ENCODE measurements around the gene CYP2A6. TPM values are rescaled to one million over a fixed set of nuclear protein-coding genes. Genes with fewer than 3 reads are reported as not detected.

CYP2A6 gene
- total RNA-seq, 4 donors from 2014 or later: not detected

DNA sequence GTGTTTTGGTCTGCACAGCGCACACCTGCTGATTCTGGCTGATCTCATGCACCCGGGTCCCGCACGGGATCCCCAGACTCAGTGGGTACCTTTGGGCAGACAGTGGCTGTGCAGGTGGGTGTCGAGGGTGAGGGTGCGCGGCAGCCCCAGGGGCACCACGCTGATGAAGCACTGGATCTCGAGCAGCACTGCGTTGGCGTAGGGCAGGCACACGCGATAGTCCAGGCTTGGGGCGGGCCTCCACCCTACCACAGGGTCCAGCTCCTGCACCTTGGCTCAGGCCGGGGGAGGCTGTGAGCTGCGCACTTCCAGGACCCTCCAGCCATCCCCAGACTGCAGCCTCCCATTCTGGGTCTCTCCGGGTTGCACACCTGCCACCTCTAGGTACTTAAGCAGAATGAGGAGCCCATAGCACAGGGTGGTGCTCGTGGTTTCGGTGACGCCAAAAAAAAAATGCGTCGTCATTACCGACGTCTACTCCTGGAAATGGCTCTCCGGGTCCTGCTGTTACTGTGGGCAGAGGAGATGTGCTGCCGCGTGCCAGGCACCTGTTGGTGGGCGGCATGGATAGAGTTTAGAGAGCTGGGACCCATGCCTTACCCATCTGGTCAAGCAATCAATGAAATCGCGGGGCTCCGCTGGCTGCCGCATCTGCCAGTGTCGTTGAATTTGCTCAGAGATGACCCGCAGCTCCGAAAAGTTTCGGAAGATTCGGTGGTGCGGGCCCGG is 40.7 kb downstream of the CYP2A6 start:
- 90% methylated on average over 24 of the region's 39 CpGs for WGBS
- no peaks in the 10 kb centered on the region for H3K27me3 ChIP-seq
- intact Hi-C loops (cut with DNase I): no loop called here
- peak overlapping the region; percentile 75 to 99 (median 80) for H3K27ac ChIP-seq (replicated peaks in 1 of 4)
- H3K36me3 ChIP-seq: peaks cover 5 to 38% (median 30%) of the 10 kb centered on the region in 4 donors
- DNase-seq (ENCODE audit: extremely low spot score): no peak
- TF ChIP-seq POLR2AphosphoS5 (IDR thresholded peaks at IDR 0.05) (peak in 1 of 2 donors; percentile 6), POLR2A (IDR thresholded peaks at IDR 0.05; ENCODE audit: low read depth) (no peak)
- H3K4me3 ChIP-seq: peak overlapping the region; percentile 50 to 65 (median 54)
- H3K4me1 ChIP-seq: peaks cover 76 to 89% (median 88%) of the 10 kb centered on the region in 4 donors
- no peaks in the 10 kb centered on the region for H3K9me3 ChIP-seq

DNA sequence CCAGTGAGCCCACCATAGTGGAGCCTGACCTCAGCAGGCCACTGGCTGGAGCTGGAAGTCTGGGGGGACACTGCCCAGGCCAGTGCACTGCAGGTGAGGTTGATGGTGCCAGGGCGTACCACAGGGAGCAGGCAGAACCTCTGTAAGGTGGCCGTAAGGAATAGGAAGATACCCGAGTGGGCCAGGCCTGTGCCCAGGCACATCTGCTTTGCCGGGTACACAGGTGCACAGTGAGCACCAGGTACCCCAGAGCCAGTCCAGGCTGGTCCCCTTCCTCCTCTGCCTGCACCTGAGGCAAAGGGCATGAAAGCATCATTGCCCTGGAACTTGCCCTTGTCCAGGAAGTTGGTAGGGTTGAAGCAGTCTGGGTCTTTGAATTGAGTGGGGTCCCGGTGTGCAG is 41.8 kb downstream of the CYP2A6 start:
- Histone ChIP-seq H3K4me1 (peaks cover 86 to 95% (median 92%) of the 10 kb centered on the region in 4 donors), H3K36me3 (peaks cover 5 to 39% (median 32%) of the 10 kb centered on the region in 4 donors), H3K9me3 (no peaks in the 10 kb centered on the region), H3K4me3 (no peak overlapping the region), H3K27ac (replicated peaks in 1 of 4) (peak overlapping the region in 2 of 4 donors; percentile 85 to 99), H3K27me3 (no peaks in the 10 kb centered on the region)
- 92% methylated on average over 2 of the region's 5 CpGs for WGBS
- TF ChIP-seq POLR2AphosphoS5 (IDR thresholded peaks at IDR 0.05) (no peak), EP300 (IDR thresholded peaks at IDR 0.05) (no peak), POLR2A (IDR thresholded peaks at IDR 0.05; ENCODE audit: low read depth) (no peak)
- TF ChIP-seq, protein P1, sequence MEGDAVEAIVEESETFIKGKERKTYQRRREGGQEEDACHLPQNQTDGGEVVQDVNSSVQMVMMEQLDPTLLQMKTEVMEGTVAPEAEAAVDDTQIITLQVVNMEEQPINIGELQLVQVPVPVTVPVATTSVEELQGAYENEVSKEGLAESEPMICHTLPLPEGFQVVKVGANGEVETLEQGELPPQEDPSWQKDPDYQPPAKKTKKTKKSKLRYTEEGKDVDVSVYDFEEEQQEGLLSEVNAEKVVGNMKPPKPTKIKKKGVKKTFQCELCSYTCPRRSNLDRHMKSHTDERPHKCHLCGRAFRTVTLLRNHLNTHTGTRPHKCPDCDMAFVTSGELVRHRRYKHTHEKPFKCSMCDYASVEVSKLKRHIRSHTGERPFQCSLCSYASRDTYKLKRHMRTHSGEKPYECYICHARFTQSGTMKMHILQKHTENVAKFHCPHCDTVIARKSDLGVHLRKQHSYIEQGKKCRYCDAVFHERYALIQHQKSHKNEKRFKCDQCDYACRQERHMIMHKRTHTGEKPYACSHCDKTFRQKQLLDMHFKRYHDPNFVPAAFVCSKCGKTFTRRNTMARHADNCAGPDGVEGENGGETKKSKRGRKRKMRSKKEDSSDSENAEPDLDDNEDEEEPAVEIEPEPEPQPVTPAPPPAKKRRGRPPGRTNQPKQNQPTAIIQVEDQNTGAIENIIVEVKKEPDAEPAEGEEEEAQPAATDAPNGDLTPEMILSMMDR (IDR thresholded peaks at IDR 0.05): no peak
- DNase-seq (ENCODE audit: extremely low spot score): no peak
- intact Hi-C loops (cut with DNase I): no loop called here

DNA sequence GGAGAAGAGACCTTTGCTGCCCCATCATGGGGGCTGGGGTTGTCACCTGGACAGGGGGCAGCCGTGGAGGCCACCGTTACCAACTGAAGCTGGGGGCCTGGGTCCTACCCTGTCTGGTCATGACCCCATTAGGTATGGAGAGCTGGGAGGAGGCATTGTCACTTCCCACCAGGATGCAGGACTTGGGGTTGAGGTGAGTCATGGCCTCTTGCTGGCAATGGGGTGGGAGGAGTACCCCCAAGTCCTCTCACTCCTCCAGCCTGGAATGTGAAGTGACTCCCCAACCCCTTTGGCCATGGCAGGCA is 42.3 kb downstream of the CYP2A6 start:
- Histone ChIP-seq H3K9me3 (no peaks in the 10 kb centered on the region), H3K4me1 (peaks cover 88 to 95% (median 92%) of the 10 kb centered on the region in 4 donors), H3K36me3 (peaks cover 5 to 39% (median 32%) of the 10 kb centered on the region in 4 donors), H3K27me3 (no peaks in the 10 kb centered on the region), H3K27ac (replicated peaks in 1 of 4) (peak overlapping the region; percentile 85 to 99 (median 96)), H3K4me3 (no peak overlapping the region)
- intact Hi-C loops (cut with DNase I): no loop called here
- DNase-seq (ENCODE audit: extremely low spot score): no peak
- WGBS: 94% methylated on average over 2 of the region's 2 CpGs
- no peak for TF ChIP-seq POLR2A (IDR thresholded peaks at IDR 0.05; ENCODE audit: low read depth)
- no peak for TF ChIP-seq EP300 (IDR thresholded peaks at IDR 0.05)
- TF ChIP-seq, protein P1 (IDR thresholded peaks at IDR 0.05): no peak
- no peak for TF ChIP-seq POLR2AphosphoS5 (IDR thresholded peaks at IDR 0.05)

DNA sequence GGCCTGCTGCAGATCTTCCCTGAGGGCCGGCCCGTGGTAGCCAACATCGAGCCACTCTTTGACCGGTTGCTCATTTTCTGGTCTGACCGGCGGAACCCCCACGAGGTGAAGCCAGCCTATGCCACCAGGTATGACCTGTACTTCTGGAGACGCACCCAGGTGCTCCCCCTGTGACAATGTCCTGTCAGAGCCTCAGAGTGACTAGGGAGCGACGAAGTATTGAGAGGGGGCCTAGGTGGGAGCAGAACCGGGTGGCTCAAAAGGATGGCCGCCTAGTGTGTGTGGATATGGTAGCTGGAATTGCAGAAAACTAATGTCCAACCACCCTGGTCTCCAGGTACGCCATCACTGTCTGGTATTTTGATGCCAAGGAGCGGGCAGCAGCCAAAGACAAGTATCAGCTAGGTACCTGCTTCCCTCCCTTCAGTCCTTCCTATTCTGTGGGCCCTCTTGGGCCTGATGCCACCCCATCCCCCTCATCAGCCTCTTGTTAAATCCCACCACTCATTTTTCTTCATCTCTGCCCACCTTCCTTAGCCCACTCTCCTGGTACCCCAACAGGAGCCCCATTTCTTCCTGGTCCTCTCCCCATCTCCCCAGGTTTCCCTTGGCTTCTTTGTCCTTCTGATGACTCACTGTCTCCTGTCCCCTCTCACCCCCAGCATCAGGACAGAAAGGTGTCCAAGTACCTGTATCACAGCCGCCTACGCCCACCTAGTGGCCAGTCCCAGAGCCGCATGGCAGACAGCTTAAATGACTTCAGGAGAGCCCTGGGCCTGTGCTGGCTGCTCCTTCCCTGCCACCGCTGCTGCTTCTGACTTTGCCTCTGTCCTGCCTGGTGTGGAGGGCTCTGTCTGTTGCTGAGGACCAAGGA is 42.9 kb downstream of the CYP2A6 start:
- H3K27ac ChIP-seq (replicated peaks in 1 of 4): peak overlapping the region; percentile 78 to 99 (median 96)
- H3K27me3 ChIP-seq: no peaks in the 10 kb centered on the region
- H3K9me3 ChIP-seq: no peaks in the 10 kb centered on the region
- H3K36me3 ChIP-seq: peaks cover 5 to 39% (median 32%) of the 10 kb centered on the region in 4 donors
- H3K4me1 ChIP-seq: peaks cover 91 to 95% (median 92%) of the 10 kb centered on the region in 4 donors
- 69% methylated on average over 18 of the region's 18 CpGs for WGBS
- no peak for DNase-seq (ENCODE audit: extremely low spot score)
- H3K4me3 ChIP-seq: peak overlapping the region in 3 of 4 donors; percentile 10 to 43 (median 17)
- intact Hi-C loops (cut with DNase I): no loop called here
- no peak for TF ChIP-seq POLR2AphosphoS5 (IDR thresholded peaks at IDR 0.05)
- TF ChIP-seq, protein P1 (IDR thresholded peaks at IDR 0.05): peak in 1 of 3 experiments; percentile 18

Data from esophagus muscularis mucosa (tissue), 4 donors.